Cerebellar nuclear complex (tissue), 1 donor: ENCODE data around the gene LSM14A.
"Not testable (repeated sequence)": the region's sequence is repeated elsewhere in the genome, so short reads cannot be mapped to it uniquely, and the experiment has no call there.

Experiments
- DNase-seq, 2 experiments: peaks; one replicate each; lab custom pipeline; 2025; lab: John Stamatoyannopoulos, UW

The LSM14A gene

GRCh38 chr19:34158966-34159365 is 13.3 kb upstream of the LSM14A start:
- not testable (repeated sequence) for DNase-seq

- not testable (repeated sequence) for DNase-seq
Observed at GRCh38 chr19:34159541-34159940, 12.8 kb upstream of the LSM14A start.

- not testable (repeated sequence) for DNase-seq
Observed at GRCh38 chr19:34161902-34162301, 10.4 kb upstream of the LSM14A start.

- DNase-seq: no peak
Observed at GRCh38 chr19:34165295-34165738, 7.0 kb upstream of the LSM14A start.

GRCh38 chr19:34169475-34170199 is 2.7 kb upstream of the LSM14A start:
- not testable (repeated sequence) for DNase-seq

GRCh38 chr19:34171539-34171876 is 796 bp upstream of the LSM14A start:
- no peak for DNase-seq

GRCh38 chr19:34172661-34173192 is 423 bp downstream of the LSM14A start:
- no peak for DNase-seq

- no peak for DNase-seq
Observed at GRCh38 chr19:34173193-34173956, 1.1 kb downstream of the LSM14A start.

GRCh38 chr19:34175173-34175572 is 2.9 kb downstream of the LSM14A start:
- DNase-seq: not testable (repeated sequence)

GRCh38 chr19:34176581-34176980 is 4.3 kb downstream of the LSM14A start:
- DNase-seq: no peak

- DNase-seq: no peak
Observed at GRCh38 chr19:34178274-34178610, 5.9 kb downstream of the LSM14A start.

- no peak for DNase-seq
Observed at GRCh38 chr19:34179066-34179465, 6.8 kb downstream of the LSM14A start.

- DNase-seq: no peak
Observed at GRCh38 chr19:34180273-34180672, 8.0 kb downstream of the LSM14A start.

GRCh38 chr19:34180709-34181108 is 8.4 kb downstream of the LSM14A start:
- DNase-seq: no peak

GRCh38 chr19:34181111-34181864 is 9.0 kb downstream of the LSM14A start:
- no peak for DNase-seq

- DNase-seq: no peak
Observed at GRCh38 chr19:34182125-34182524, 9.8 kb downstream of the LSM14A start.

- no peak for DNase-seq
Observed at GRCh38 chr19:34184880-34185491, 12.7 kb downstream of the LSM14A start.

GRCh38 chr19:34186205-34186604 is 13.9 kb downstream of the LSM14A start:
- DNase-seq: no peak

- no peak for DNase-seq
Observed at GRCh38 chr19:34187011-34187410, 14.7 kb downstream of the LSM14A start.

GRCh38 chr19:34188408-34188807 is 16.1 kb downstream of the LSM14A start:
- DNase-seq: no peak

- no peak for DNase-seq
Observed at GRCh38 chr19:34189199-34189916, 17.1 kb downstream of the LSM14A start.
